SHP77 (cell line): Measurements from ENCODE around the gene BYSL.
"Not testable (repeated sequence)": the region's sequence is repeated elsewhere in the genome, so short reads cannot be mapped to it uniquely, and the experiment has no call there.

ENCODE experiments used
- DNase-seq, 2 experiments: peaks; one replicate each; lab custom pipeline; 2025; lab: John Stamatoyannopoulos, UW

BYSL gene

DNA sequence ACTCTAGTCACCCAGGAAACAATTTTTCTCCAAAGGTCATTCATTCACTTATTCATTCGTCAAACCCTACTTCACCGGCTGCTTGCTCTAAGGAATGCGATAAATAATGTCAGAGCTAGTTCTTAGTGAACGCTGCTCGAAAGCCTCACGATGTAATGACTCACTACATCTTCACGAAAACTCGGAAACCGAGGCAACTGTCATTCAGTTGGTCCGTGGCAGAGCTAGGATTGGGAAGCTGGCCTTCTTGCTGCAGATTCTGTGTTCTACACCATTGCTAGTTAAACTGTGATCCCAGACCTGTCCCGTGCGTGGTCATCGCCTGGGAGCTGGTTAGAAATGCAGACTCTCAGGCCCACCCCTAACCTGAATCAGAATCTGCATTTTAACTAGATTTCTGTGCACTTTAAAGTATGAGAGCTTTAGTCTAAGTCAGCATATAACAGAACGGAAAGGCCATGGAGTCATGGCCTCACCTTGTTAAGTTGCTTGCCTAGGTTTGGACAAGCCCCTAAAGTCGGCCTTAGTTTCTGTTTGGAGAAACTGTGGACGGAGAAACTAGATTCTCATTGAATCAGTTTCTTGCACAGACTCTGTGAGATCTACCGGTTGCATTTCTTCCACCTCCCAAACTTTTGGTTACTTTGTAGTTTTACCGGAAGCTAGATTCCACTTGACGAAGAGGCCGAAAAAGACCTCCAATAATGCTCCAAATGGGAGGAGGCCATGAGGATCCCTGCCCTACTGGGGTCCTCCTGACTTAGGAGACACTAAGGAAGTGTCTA is 21.0 kb downstream of the BYSL start:
- no peak for DNase-seq

DNA sequence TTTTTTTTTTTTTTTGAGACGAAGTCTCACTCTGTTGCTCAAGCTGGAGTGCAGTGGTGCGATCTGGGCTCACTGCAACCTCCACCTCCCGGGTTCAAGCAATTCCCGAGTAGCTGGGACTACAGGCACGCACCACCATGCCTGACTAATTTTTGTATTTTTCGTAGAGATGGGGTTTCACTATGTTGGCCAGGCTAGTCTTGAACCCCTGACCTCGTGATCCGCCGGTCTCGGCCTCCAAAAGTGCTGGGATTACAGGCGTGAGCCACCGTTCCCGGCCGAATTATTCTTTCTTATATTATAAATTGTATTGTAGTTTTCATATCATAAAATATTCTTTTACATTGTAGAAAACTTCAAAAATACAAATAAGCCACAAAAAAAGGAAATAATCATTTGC is 21.6 kb downstream of the BYSL start:
- DNase-seq: not testable (repeated sequence)

DNA sequence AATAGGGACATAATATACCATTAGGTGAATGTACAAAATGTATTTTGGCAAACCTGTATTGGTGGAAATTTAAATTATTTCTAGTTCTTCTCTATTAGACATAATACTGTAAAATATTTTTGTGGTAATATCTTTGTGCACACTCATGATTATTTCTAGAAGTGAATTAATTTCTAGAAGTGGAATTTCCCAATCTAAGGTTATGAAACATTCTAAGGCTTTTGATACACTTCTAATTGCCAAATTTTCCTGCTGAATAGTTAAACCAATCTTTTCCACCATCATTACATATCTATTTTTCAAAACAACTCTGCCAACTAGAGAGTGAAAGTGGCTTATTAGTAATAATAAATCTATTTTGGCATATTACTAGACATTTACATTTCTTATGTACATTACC is 22.2 kb downstream of the BYSL start:
- DNase-seq: no peak

DNA sequence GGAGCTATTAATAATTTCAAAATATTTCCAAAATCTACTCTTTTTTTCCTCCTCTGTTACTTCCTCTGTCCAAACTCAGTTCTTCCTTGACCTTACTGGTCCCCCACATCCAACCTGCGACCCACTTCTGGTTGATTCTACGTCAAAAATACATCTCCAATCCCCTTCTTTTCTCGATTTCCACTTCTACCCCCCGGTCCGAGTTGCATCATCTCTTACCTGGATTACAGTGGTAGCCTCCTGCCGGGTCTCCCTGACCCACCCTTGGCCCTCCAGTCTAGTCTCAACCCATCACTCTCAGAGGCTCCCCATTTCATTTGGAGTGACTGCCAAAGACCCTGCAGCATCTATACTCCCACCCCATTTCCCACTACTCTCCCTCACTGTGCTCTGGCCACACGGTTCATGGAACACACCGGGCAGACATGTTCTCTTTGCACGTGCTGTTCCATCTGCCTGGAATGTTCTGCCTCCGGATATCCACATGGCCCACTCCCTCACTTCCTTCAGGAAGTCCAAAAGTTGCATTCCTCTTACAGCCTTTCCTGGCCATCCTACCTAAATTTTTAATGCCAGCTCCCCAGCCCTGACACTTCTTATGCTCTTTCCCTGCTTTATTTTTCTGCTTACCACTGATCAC is 26.4 kb downstream of the BYSL start:
- DNase-seq: no peak

DNA sequence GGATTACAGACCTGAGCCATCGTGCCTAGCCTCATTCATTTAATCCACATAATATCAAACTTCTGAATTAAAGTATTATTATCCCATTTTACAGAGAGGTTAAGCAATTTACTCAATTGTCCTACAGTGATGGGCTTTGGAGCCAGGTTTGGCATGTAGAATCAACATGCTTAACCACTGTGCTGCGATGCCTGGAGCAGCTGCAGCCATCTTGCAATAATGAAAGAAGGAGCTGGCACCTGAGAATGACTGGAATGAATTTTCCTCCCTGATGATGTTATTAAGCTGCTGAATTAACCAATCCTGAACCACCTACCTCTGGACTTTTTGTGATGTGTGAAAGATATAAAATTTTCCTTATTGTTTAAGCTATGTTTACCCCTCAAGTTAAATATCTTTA is 33.4 kb downstream of the BYSL start:
- DNase-seq: no peak

DNA sequence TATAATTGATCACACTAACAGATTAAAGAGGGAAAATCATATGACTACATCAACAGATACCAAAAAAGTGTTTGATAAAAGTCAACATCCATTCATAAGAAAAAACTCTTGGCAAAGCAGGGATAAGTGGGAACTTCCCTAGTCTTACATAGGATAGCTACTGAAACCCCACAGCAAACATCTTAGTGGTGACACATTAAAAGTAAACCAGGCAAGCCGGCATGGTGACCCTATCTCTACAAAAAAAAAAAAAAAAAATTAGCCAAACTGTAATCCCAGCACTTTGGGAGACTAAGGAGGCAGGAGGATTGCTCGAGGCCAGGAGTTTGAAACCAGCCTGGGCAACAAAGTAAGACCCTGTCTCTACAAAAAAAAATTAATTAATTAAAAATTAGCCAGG is 34.1 kb downstream of the BYSL start:
- DNase-seq: no peak

DNA sequence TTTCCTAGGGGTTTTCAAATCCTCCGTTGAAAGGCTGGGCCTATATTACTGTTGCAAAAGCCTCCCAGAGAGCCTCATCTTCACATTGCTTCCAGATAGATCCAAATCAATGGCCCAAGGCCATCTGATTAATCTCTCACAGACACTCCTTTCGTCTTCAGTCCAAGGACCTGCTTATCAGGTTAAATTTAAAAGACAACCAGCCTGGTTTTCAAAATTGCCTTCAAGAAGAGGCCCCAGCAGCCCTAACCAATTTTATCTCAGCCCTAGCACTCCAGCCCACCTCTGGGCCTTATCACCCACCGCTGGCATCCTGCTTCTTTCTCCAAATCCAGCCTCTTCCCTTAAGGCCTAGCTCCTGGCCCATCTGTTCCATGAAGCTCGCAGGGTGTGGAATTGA is 35.8 kb downstream of the BYSL start:
- DNase-seq: no peak

DNA sequence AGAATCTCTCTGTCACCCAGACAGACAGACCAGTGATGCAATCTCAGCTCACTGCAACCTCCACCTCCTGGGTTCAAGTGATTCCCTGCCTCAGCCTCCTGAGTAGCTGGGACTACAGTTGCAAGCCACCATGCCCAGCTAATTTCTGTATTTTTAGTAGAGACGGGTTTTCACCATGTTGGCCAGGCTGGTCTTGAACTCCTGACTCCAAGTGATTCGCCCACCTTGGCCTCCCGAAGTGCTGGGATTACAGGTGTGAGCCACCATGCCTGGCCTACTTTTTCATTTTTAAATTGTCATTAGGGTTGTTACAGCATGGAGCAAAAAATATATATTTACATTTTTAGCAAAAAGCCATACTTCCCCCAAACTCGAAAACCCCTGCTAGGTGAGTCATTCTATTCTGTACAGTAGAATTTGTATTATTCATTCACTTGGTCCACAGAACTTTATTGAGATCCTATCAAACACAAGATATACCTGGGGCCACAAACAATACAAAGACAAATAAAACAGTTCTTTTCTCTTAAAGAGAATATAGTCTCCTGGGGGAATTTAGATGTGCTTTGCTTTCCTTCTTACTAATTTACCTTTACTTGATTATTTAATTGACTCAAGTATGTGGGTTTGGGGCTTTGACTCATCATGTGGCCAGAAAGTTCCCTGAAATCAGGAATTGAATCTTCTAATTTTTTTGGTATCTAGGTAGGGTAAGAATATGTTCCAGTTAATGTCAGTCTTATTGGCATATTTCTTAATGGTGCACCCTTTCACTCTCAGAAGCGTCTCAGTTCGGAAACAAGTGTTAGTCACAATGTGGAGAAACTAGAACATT is 36.9 kb downstream of the BYSL start:
- no peak for DNase-seq

DNA sequence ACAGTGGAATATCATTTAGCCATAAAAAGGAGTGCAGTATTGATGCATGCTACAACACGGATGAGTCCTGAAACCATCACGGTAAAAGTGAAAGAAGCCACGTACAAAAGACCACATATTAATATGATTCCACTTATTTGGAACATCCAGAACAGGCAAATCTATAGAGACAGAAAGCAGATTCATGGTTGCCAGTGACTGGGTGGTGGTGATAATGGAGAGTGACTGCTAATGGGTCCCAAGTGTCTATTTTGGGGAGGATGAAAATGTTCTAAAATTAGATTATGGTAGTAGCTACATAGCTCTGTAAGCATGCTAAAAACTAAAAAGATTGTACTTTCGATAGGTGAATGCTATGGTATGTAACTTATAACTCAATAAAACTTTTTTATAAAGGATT is 38.7 kb downstream of the BYSL start:
- DNase-seq: no peak

DNA sequence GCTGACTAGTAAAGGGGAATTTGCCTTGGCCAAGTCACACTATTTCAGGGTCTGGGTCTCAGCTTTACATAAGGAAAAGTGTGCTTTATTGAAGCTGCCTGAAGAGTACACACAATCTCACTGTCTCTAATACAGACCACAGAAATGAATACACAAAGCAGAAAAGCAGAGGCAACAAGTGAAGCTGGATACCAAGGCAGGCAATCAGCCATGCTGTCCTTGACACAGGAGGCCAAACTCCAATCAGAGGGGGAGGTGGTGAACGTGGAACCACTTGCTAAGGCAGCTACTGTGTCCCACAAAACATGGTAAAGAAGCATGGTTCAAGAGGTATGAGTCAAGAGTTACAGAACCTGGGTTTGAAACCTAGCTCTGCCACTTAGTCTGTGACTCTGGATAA is 42.1 kb downstream of the BYSL start:
- DNase-seq: no peak

DNA sequence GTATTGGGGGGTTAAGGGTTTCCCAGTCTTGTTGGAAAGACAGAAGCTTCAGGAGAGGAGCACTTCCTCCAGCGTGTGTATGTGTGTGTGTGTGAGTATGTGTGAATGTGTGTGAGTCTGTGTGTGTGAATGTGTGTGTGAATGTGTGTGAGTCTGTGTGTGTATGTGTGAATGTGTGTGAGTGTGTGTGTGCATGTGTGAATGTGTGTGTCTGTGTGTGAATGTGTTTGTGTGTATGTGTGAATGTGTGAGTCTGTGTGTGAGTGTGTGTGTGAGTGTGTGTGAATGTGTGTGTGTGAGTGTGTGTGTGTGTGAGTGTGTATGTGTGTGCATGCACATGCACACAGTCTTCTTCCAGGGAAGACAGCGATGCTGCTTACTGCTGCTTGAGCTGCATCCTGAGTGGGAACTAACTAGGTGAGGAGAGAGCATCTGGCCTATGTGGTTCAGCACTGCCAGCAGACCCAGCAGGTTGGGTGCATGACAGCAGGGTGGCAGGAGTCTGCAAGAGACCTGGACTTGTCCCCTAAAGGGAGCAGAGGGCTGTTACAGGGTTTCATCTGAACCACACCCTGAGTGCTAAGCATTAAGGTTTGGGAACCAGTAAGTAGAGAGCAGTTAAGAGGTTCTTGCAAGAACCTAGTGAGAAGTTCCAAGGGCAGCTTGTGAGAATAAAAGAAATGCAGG is 43.0 kb downstream of the BYSL start:
- DNase-seq: no peak

DNA sequence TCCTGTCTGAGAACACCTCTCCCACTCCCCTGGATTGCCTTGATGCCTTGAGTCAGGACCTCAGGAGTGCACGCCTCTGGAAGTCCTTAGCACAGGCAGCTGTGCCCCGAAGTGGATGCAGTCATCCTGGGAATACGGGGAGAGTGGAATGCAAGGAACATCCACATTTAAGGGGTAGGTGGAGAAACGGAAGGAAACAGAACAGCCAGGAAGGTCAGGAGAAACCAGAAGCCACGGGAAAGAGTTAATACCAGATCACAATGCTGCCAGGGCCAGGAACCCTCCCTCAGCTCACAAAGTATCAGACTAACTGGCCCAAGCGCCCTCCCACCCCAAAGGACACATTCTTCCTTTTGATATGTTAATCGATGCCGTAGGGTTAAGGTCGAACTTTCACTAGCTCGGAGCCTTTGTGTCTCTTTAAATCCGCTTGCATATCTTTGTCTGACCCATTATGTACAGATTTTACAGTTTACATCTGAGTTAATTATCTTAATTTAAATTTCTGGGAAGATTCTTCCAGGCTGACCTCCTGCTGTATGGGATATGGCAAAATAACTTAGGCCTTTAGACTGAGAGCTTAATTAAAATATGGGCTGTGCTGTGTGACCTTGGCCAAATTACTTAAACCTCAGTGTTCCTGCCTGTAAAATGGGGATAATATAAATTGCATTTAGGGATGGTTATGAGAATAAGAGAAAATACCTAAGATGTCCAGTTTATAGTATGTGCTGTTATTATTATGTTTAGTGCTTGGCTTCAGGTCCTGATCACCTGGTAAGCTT is 44.3 kb downstream of the BYSL start:
- DNase-seq: no peak

DNA sequence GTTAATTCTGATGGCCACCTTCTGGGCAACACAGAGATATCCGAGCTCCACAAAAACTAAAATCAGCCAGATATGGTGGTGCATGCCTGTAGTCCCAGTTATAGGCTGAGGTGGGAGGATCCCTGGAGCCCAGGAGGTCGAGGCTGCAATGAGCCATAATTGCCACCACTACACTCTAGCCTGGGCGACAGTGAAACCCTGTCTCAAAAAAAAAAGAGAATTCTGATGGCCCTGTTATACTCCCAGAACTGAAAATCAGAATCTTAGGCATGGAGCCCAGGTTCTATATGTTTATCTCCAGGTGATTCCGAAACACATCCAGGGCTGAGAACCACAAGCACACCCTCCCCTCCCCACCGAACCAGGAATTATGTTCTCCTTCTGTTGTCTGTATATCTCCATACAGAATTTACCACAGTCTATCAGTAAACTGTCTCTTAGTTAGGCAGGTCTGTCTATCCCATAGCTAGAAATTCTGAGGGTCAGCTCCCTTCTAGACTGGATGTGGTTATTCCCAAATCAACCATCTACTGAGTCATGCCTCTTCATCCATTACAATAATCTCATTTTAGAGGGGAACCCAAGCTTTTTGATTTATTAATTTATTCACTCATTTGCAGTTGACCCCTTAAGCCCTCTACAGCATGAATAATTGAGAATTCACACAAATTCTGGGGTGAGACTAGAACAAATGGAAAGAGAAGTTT is 45.1 kb downstream of the BYSL start:
- DNase-seq: no peak

DNA sequence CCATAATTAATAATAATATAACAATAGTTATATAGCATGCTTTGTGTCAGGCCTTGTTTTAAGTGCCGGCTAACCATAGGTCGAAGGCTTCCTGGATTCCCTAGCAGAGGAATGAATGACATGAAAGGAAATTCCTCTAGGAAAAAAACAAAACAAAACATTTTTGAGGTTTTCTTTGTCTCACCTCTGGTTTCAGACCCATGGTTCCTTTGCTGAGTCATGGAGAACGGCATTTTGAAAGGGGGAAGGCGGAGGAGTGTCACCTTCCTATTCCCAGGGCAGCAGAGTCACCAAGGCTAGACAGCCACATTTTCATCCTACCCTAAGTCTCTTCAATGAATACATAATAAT is 45.6 kb downstream of the BYSL start:
- no peak for DNase-seq

DNA sequence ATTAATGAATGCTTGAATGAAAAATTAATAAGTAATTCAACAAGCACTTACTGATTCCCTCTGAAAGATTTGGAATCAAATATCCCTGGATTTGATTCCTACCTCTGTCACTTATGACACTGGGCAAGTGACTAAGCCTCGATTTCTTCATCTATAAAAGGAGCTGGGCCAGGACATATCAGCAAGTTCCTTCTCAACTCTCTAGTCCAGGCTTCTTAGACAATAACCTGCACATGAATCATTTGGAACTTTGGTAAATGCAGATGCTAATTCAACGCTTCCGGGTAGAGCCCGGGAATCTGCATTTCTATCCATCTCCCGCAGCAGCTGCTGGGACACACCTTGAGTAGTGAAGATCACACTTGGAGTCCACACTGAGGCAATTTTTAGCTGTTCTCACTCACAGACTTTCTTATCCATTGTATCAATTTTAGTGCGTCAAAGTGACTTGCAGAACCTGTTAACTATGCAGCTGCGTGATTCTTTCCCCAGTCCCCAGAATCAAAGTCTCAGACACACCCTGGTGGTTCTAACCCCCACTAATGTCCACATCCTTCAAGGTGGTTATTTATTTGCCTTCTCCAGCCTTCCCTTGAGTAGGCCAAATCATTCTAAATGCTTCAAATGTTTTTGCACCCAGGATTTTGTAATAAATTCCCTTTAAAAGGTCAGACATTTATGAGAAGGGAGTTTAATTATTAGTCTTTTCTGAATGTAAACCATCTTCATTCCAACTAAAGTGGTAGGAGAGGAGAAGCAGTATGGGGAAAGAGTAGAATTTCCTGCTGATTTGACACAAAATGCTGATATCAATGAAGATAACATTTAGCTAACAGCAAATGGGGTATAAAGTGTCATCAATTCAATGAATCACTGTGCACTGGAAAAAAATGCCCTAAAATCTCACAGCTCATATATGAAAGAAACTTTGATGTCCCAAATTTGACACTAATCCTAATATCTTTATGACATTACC is 46.3 kb downstream of the BYSL start:
- no peak for DNase-seq

DNA sequence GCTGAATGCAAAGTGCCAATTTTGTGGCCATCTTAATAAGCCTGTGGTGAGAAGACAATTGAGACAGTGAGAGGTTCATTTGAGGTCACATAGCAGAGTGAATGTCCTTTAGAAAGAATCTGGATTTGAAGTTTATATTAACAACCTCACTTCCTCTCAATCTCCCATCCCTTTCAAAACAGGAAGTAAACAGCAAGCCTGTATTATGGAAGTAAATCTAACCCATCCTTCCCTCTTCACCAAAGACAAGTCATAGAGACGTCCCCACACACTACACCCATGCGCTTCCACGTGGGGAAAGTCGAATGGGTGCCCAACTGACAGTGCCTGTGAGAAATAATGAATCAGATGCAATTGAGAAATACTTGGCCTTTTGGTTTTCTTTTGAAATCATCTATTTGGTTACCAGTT is 49.1 kb downstream of the BYSL start:
- no peak for DNase-seq

DNA sequence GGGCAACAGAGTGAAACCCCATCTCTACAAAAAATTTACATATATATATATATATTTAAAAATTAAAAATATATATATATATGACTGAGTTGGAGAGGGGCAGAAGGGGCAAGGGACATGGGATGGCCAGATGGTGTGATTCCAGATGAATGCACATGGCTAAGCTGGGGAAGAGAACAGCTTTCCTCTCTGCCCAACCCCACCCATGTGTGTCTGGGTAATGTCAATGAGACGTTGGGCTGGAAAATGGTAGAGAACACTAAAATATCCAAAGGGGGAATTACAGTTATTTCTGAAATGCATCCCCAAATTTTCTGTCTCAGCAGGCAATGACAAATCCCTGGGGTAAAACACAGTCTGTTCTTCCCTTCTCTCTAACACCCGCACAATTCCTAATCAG is 51.5 kb downstream of the BYSL start:
- no peak for DNase-seq

DNA sequence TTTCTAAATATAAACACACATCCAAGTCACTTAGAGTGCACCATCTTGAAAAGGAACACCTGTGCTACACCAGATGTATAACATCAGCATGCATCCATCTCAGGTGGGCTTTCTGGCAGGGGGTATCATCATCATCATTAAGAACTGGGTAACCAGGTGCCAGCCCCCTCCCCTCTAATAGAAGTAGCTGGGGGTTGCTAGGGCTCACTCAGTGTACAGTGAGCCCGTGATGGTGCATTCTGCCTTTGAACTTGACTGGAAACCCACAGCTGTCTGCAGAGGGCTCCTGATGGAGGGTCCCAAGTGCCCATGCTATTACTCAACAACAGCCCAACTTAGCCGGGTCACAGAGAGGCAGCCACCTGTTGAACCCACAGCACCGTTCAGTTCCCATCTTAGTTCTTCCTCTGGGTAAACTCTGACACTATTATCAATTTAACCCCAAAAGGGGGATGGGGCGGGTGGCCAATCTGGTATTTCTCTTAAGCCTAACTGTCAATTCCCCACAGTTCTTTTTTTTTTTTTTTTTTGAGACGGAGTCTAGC is 53.1 kb downstream of the BYSL start:
- no peak for DNase-seq

DNA sequence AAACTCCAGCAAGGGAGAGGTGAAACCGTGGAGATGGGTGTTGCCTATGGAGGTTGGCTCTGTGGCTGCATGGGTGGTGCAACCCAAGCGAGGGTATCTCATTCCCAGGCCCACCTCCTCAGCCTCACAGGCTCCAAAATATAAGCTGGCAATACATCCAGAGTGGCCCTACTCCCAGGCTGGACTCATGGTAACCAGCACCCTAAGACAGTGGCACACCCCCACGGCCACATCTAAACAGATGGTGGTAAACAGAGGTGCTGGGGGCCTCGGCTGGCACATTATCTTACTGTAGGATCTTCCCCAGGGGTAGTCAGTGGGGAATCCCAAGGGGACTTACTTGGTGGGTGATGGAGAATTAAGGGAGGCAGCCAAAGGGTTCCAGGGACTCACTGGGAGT is 54.0 kb downstream of the BYSL start:
- DNase-seq: no peak
